ENCODE data around the gene TAS2R1. TPM values are rescaled to one million over a fixed set of nuclear protein-coding genes. Genes with fewer than 3 reads are reported as not detected.

TAS2R1 gene
- total RNA-seq, 1 donor from 2014 or later = not detected

DNA sequence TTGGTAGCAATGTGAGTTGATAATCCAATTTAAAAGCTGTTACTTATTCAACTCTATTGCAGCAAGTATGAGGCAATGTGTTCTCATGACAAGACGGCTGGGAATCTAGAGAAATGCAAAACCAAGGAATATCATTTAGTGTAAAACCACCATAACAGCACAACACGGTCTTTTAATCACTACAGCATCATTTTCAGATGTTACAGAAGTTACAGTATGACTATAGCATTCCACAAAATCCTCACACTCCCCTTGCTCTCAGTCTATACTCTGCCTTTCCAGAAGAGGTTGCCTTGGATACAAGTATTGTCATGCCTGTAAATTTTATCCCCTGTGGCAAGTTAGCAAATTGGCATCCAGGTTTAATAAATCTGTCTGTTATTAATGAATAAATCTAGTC lies 28.6 kb upstream of the TAS2R1 start:
- no peak for DNase-seq
- TF ChIP-seq, protein P1, sequence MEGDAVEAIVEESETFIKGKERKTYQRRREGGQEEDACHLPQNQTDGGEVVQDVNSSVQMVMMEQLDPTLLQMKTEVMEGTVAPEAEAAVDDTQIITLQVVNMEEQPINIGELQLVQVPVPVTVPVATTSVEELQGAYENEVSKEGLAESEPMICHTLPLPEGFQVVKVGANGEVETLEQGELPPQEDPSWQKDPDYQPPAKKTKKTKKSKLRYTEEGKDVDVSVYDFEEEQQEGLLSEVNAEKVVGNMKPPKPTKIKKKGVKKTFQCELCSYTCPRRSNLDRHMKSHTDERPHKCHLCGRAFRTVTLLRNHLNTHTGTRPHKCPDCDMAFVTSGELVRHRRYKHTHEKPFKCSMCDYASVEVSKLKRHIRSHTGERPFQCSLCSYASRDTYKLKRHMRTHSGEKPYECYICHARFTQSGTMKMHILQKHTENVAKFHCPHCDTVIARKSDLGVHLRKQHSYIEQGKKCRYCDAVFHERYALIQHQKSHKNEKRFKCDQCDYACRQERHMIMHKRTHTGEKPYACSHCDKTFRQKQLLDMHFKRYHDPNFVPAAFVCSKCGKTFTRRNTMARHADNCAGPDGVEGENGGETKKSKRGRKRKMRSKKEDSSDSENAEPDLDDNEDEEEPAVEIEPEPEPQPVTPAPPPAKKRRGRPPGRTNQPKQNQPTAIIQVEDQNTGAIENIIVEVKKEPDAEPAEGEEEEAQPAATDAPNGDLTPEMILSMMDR (IDR thresholded peaks at IDR 0.05; ENCODE audit: borderline replicate concordance) = no peak
- intact Hi-C loops (cut with micrococcal nuclease) = no loop called here

DNA sequence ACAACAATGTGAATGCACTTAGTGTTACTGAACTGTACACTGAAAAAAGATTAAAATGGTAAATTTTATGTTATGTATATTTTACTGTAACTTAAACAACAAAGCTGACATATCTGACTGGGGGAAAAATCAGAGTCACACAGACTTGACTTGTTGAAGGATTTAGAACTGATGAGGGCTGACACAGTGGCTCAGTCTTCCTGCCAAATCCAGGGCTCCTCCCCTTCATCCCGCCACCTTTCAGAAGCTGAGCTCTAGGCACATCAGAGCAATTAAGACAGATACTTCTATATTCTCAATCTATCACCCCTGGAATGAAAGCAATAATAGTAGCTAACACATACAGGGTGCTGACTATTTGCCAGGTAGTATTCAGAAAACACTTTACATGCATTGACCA lies 27.7 kb upstream of the TAS2R1 start:
- H3K27me3 ChIP-seq (ENCODE audit: low read depth) = no peaks in the 10 kb centered on the region
- no peak overlapping the region for H3K4me3 ChIP-seq
- intact Hi-C loops (cut with micrococcal nuclease) = no loop called here
- peak overlapping the region; percentile 32 for H3K27ac ChIP-seq (replicated peaks)
- peaks cover 10% of the 10 kb centered on the region for H3K9me3 ChIP-seq (replicated peaks)
- no peak for DNase-seq
- H3K36me3 ChIP-seq = no peaks in the 10 kb centered on the region
- peaks cover 19% of the 10 kb centered on the region for H3K4me1 ChIP-seq
- TF ChIP-seq, protein P1 (IDR thresholded peaks at IDR 0.05; ENCODE audit: borderline replicate concordance) = no peak

More for the DNA sequence above, 28.6 kb upstream of the TAS2R1 start:
- H3K4me1 ChIP-seq = peaks cover 19% of the 10 kb centered on the region
- peaks cover 10% of the 10 kb centered on the region for H3K9me3 ChIP-seq (replicated peaks)
- no peak overlapping the region for H3K27ac ChIP-seq (replicated peaks)
- H3K36me3 ChIP-seq = no peaks in the 10 kb centered on the region
- H3K4me3 ChIP-seq = no peak overlapping the region
- no peaks in the 10 kb centered on the region for H3K27me3 ChIP-seq (ENCODE audit: low read depth)

DNA sequence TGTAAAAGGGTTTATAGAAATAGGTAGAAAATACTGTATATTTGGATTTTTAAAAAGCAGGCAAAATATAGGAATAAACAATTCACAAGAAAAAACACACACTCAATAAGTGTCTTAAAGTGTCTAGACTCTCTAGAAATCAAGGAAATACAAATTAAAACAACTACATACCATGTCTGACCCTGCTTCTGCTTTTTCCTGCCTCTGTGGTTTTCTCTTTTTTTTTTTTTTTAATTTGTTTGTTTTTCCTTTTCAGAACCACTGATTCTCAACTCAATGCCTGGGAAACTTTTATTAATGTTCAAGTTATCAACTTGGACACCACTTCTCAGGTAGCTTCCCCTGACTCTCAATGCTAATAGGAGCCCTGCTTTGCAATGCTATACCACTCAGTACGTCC lies 25.5 kb upstream of the TAS2R1 start:
- H3K27me3 ChIP-seq (ENCODE audit: low read depth) = no peaks in the 10 kb centered on the region
- peaks cover 19% of the 10 kb centered on the region for H3K4me1 ChIP-seq
- DNase-seq = no peak
- H3K27ac ChIP-seq (replicated peaks) = no peak overlapping the region
- no peak overlapping the region for H3K4me3 ChIP-seq
- intact Hi-C loops (cut with micrococcal nuclease) = no loop called here
- no peaks in the 10 kb centered on the region for H3K36me3 ChIP-seq
- TF ChIP-seq, protein P1 (IDR thresholded peaks at IDR 0.05; ENCODE audit: borderline replicate concordance) = no peak
- peaks cover 3% of the 10 kb centered on the region for H3K9me3 ChIP-seq (replicated peaks)

DNA sequence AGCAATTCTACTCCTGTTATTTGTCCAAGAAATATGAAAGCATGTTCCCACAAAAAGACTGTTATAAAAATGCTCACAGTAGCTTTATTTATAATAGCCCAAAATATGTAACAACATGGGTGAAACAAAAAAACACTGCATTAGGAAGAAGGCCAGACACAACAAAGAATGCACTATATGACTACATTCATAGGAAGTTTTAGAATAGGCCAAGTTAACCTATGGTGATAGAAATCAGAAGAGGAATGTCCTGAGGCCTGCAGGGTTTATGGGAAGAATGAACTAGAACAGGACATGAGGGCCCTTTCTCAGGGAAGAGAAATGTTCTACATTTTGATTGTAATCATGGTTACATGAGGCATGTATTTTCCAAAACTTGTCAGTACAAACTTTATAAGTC lies 24.7 kb upstream of the TAS2R1 start:
- Histone ChIP-seq H3K27me3 (ENCODE audit: low read depth) (no peaks in the 10 kb centered on the region), H3K9me3 (replicated peaks) (no peaks in the 10 kb centered on the region), H3K4me3 (no peak overlapping the region), H3K27ac (replicated peaks) (peak overlapping the region; percentile 73), H3K4me1 (peaks cover 19% of the 10 kb centered on the region), H3K36me3 (no peaks in the 10 kb centered on the region)
- intact Hi-C loops (cut with micrococcal nuclease) = no loop called here
- TF ChIP-seq, protein P1 (IDR thresholded peaks at IDR 0.05; ENCODE audit: borderline replicate concordance) = no peak
- no peak for DNase-seq

DNA sequence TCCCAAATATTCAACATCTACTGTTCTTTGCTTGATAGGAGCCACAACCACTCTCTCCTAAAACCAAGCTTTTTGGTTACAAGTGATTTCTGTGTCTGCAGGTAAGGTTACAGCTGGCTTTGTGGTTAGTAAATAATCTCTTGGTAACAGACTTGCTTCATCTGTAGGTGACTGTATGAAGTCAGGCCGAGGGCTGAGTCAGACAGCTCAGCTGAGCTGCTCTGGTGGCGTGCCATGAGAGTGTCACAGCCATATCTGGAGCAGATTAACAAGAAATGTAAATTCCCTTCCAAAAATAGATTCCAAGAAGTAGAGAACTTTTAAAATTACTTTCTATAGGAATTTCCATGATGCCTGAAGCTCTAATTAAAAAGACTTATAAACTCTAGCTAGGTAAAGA lies 23.7 kb upstream of the TAS2R1 start:
- Histone ChIP-seq H3K36me3 (no peaks in the 10 kb centered on the region), H3K4me1 (peaks cover 19% of the 10 kb centered on the region), H3K27me3 (ENCODE audit: low read depth) (no peaks in the 10 kb centered on the region), H3K9me3 (replicated peaks) (no peaks in the 10 kb centered on the region), H3K27ac (replicated peaks) (peak overlapping the region; percentile 73), H3K4me3 (no peak overlapping the region)
- TF ChIP-seq, protein P1 (IDR thresholded peaks at IDR 0.05; ENCODE audit: borderline replicate concordance) = no peak
- intact Hi-C loops (cut with micrococcal nuclease) = no loop called here
- DNase-seq = peak; percentile 70

DNA sequence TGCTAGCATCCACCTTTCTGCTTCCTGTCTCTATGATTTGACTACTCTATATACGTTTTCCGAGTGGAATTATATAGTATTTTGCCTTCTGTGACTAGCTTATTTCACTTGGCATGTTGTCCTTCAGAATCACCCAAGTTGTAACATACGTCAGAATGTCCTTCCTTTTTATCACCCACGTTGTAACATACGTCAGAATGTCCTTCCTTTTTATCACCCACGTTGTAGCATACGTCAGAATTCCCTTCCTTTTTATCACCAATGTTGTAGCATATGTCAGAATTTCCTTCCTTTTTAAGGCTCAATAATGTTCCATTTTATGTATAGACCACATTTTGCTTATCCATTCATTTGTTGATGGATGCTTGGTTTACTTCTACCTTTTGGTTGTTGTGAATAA lies 22.9 kb upstream of the TAS2R1 start:
- no peaks in the 10 kb centered on the region for H3K9me3 ChIP-seq (replicated peaks)
- intact Hi-C loops (cut with micrococcal nuclease) = no loop called here
- H3K27me3 ChIP-seq (ENCODE audit: low read depth) = no peaks in the 10 kb centered on the region
- no peak for DNase-seq
- no peaks in the 10 kb centered on the region for H3K36me3 ChIP-seq
- H3K4me1 ChIP-seq = peaks cover 19% of the 10 kb centered on the region
- no peak overlapping the region for H3K4me3 ChIP-seq
- TF ChIP-seq, protein P1 (IDR thresholded peaks at IDR 0.05; ENCODE audit: borderline replicate concordance) = no peak
- peak overlapping the region; percentile 73 for H3K27ac ChIP-seq (replicated peaks)

Data from left ventricle myocardium inferior (tissue), 1 donor.